Thyroid gland (tissue), 4 donors: ENCODE measurements around the gene RASGRP1. TPM values are rescaled to one million over a fixed set of nuclear protein-coding genes. Genes with fewer than 3 reads are reported as not detected.

ENCODE experiments used
- DNase-seq, 2 donors: peaks; one replicate each; pipeline ENCODE4 v3.0.0-alpha.2; 2019
- H3K27ac ChIP-seq, 3 donors: fragments of 200-600 bp; sonication (generic); 1 replicate in 2 of 3; 2 replicates in 1 of 3; pipeline ENCODE4 v1.5.1; 2016 to 2019; ENCODE audit warnings: mild to moderate bottlenecking in 1 of 3, moderate library complexity in 1 of 3
- H3K27me3 ChIP-seq: fragments of 200-600 bp; sonication (generic); one replicate; pipeline ENCODE4 v1.5.1; 2019
- H3K36me3 ChIP-seq, 2 donors: fragments of 200-600 bp; sonication (generic); one replicate each; pipeline ENCODE4 v1.5.1; 2016 to 2019
- H3K4me1 ChIP-seq, 2 donors: fragments of 200-600 bp; sonication (generic); one replicate each; pipeline ENCODE4 v1.5.1; 2017 to 2019
- H3K4me3 ChIP-seq, 3 donors: fragments of 200-600 bp; sonication (generic); replicated peaks in 1 of 3; 1 replicate in 2 of 3; 2 replicates in 1 of 3; pipeline ENCODE4 v1.5.1; 2016; ENCODE audit warnings: mild to moderate bottlenecking in 1 of 3
- H3K9me3 ChIP-seq: fragments of 200-600 bp; sonication (generic); one replicate; pipeline ENCODE4 v1.5.1; 2017
- CTCF ChIP-seq, 6 experiments: fragments of 200-600 bp in 3 of 6; fragments of 450-650 bp in 3 of 6; sonication (generic) in 3 of 6; IDR thresholded peaks; one replicate each; pipeline ENCODE4 v1.5.1; 2016 to 2019; ENCODE audit warnings: antibody characterized with exemption in 6 of 6, mild to moderate bottlenecking in 2 of 6, inconsistent platforms in 1 of 6, moderate library complexity in 1 of 6
- POLR2A ChIP-seq, 2 donors: fragments of 450-650 bp; IDR thresholded peaks; one replicate each; pipeline ENCODE4 v1.6.1; 2017; ENCODE audit warnings: antibody characterized with exemption in 2 of 2, mild to moderate bottlenecking in 2 of 2, moderate library complexity in 1 of 2
- WGBS, 2 donors: methylation state at CpG; one replicate each; pipeline ENCODE4 v1.1.5; 2017; 5-methylcytosine and 5-hydroxymethylcytosine counted together
- intact Hi-C: fragments of 100-400 bp; cut with DNase I; formaldehyde crosslinking; loops from one replicate; pipeline ENCODE4 v1.15.1; 2023
- total RNA-seq, 4 donors: library from RNA; depleted of rRNA; stranded (reverse); fragments of >200 nt; gene quantifications; one replicate each; pipeline ENCODE4 v1.2.3, GENCODE V29; 2016

The RASGRP1 gene
- total RNA-seq, 4 donors from 2014 or later: 0.24 to 1.9 (median 0.89) TPM

DNA sequence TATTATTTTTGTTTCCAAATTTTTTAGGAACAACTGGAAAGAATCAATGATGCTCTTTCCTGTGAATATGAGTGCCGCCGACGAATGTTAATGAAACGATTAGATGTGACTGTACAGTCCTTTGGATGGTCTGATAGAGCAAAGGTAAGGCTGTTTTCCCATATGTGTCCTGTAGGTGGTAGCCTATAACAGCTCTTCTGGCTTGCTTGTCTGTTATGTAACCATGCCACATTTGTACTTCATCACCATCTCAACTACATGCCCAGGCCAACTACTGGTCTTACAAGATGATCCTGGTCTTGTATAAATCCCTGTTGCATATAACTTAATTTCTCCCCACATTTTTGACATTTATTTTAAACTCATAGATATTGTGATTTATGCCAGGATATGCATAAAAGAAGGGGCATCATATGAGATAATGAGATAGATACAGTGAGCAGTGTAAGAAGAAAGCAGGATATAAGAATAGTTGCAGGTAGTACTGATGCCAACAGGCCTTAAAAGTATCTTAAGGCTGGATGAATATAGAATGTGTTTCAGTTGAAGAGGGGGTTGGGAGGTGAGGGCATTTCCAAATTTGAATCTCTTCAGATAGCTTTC lies 90.4 kb downstream of the RASGRP1 start:
- no peaks in the 10 kb centered on the region for H3K9me3 ChIP-seq
- no peak overlapping the region for H3K4me3 ChIP-seq
- TF ChIP-seq POLR2A (IDR thresholded peaks at IDR 0.05) (no peak), CTCF (IDR thresholded peaks at IDR 0.05) (peak in 4 of 6 experiments; percentile 36 to 55 (median 41))
- H3K27ac ChIP-seq: no peak overlapping the region
- peaks cover 9 to 24% of the 10 kb centered on the region in 2 donors for H3K36me3 ChIP-seq
- WGBS, 2 donors: 78 to 80% methylated on average over 4 of the region's 4 CpGs
- H3K4me1 ChIP-seq: no peaks in the 10 kb centered on the region
- H3K27me3 ChIP-seq: no peaks in the 10 kb centered on the region
- intact Hi-C loops: no loop called here
- DNase-seq: no peak

- Histone ChIP-seq H3K27me3 (no peaks in the 10 kb centered on the region), H3K36me3 (peaks cover 9 to 16% of the 10 kb centered on the region in 2 donors), H3K4me3 (no peak overlapping the region), H3K4me1 (no peaks in the 10 kb centered on the region), H3K27ac (no peak overlapping the region), H3K9me3 (no peaks in the 10 kb centered on the region)
- no peak for DNase-seq
- intact Hi-C loops: no loop called here
- 94 to 97% methylated on average over 2 of the region's 2 CpGs for WGBS, 2 donors
- TF ChIP-seq CTCF (IDR thresholded peaks at IDR 0.05) (no peak), POLR2A (IDR thresholded peaks at IDR 0.05) (no peak)
Observed at GRCh38 chr15:38471974-38472373, 92.6 kb downstream of the RASGRP1 start.

DNA sequence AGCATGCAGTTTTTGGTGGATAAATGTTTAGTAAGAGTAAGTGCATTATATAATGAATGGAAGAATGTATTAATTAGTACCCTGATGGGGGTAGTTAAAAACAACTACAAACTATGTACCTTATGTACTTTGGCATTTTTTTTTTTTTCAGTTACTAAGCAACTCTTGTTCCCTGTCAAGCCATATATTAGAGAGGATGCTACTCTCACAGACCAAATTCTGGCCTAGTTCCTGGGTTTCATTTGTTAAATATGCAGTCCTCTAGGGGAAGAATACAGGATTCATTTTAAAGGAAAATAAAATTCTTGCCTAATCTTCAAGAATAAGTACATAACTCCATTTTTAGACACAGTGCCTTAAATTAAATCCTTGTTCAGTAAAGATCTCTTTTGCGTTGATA lies 93.8 kb downstream of the RASGRP1 start:
- intact Hi-C loops: no loop called here
- peaks cover 9 to 14% of the 10 kb centered on the region in 2 donors for H3K36me3 ChIP-seq
- 84 to 86% methylated on average over 1 of the region's 1 CpG for WGBS, 2 donors

GRCh38 chr15:38464675-38465074 lies 99.9 kb downstream of the RASGRP1 start:
- 81 to 96% methylated on average over 4 of the region's 4 CpGs for WGBS, 2 donors
- intact Hi-C loops: no loop called here
- Histone ChIP-seq H3K27ac (no peak overlapping the region), H3K4me3 (no peak overlapping the region), H3K4me1 (no peaks in the 10 kb centered on the region), H3K27me3 (no peaks in the 10 kb centered on the region), H3K9me3 (no peaks in the 10 kb centered on the region), H3K36me3 (no peaks in the 10 kb centered on the region)
- DNase-seq: no peak
- TF ChIP-seq POLR2A (IDR thresholded peaks at IDR 0.05): no peak
- no peak for TF ChIP-seq CTCF (IDR thresholded peaks at IDR 0.05)

More for the DNA sequence above, 93.8 kb downstream of the RASGRP1 start:
- Histone ChIP-seq H3K27ac (no peak overlapping the region), H3K27me3 (no peaks in the 10 kb centered on the region), H3K9me3 (no peaks in the 10 kb centered on the region), H3K4me3 (no peak overlapping the region), H3K4me1 (no peaks in the 10 kb centered on the region)
- TF ChIP-seq CTCF (IDR thresholded peaks at IDR 0.05): no peak
- no peak for TF ChIP-seq POLR2A (IDR thresholded peaks at IDR 0.05)
- no peak for DNase-seq

DNA sequence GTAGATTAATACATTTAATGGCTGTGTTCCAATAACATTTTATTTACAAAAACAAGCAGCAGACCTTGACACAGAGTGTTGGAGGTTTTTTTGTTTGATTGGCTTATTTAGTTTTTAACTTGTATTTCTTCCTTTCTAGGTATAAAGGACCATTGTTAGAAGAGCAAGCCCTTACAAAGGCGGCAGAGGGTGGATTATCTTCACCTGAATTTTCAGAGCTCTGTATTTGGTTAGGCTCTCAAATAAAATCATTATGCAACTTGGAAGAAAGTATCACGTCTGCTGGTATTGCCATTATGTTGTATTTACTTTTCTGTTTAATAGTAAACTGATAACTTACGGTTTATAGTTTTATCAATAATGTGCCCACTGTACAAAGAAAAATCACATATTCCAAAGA lies 100.7 kb downstream of the RASGRP1 start:
- intact Hi-C loops: no loop called here
- Histone ChIP-seq H3K27ac (no peak overlapping the region), H3K27me3 (no peaks in the 10 kb centered on the region), H3K9me3 (no peaks in the 10 kb centered on the region), H3K36me3 (no peaks in the 10 kb centered on the region), H3K4me3 (no peak overlapping the region), H3K4me1 (no peaks in the 10 kb centered on the region)
- WGBS, 2 donors: 94 to 97% methylated on average over 3 of the region's 3 CpGs
- no peak for DNase-seq
- TF ChIP-seq CTCF (IDR thresholded peaks at IDR 0.05): no peak
